ENCODE measurements around the gene ENTREP1.
"Not testable (repeated sequence)": the region's sequence is repeated elsewhere in the genome, so short reads cannot be mapped to it uniquely, and the experiment has no call there.

ENTREP1 gene

DNA sequence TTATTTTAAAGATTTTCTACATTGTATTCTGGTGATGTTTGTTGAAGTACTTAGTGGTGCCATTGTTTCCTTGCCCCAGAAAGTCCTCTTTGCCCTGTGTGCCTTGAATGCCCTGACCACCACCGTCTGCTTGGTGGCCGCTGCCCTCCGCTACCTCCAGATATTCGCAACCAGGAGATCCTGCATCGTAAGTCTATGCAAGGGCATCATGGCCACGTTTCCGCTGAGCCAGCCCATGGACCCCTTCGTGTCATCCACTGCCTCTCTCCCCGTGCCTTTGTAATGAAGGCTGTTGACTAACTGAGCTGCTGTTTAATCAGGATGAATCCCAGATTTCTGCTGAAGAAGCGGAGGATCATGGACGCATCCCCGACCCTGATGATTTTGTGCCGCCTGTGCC, 52.3 kb downstream of the ENTREP1 start:
- no peak for DNase-seq

DNA sequence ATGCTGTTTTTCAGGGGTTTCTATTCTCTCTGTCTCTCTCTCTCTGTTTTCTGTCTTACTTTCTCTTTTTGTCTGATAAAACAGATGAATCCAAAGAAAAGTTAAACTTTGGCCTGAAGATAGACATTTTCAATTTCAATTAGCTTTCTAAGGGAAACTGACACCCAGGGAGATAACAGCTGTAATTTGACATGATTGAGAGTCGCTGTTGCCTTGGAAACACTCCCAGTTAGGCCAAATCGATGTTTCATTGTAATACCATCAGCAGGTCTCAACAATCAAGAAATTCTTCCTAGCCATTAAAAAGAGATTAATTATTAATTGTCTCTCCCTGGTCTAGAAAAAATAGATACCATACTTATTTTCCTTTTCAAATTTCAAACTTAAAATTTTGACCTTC, 53.0 kb downstream of the ENTREP1 start:
- no peak for DNase-seq

DNA sequence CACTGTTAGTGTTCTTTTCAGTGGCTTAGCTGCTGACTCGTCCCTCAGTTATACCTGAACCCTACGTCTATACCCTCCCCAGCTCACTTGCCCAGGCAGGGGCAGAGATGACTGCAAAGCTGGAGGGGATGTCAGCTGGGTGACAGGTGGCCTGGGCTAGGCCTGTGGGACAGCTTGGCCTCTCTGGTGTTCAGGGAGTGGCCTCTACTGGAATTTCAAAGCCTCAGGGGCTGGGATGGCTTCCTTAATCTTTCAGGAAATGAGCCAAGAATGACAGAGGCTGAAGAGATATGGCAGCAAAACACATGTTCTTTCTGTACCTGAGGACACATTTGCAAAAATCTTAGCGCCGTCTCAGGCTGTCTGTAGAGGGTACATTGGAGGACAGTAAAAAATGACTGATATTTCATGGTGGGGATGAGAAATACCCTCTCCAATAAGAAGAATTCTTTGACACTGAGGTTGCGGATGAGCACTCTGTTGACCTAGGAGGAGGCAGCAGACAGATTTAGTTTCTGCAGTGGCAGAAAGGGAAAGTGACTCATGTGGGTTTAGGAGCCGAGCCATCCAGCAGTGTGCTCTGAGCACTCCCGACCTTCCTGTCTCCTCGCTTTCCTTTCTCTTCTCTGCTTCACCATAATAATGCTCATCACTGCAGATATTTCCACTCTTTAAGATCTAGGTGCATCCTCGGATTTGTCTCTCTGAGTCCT, 54.4 kb downstream of the ENTREP1 start:
- no peak for DNase-seq

GRCh38 chr9:69380301-69380700, 55.3 kb downstream of the ENTREP1 start:
- DNase-seq, result no peak

DNA sequence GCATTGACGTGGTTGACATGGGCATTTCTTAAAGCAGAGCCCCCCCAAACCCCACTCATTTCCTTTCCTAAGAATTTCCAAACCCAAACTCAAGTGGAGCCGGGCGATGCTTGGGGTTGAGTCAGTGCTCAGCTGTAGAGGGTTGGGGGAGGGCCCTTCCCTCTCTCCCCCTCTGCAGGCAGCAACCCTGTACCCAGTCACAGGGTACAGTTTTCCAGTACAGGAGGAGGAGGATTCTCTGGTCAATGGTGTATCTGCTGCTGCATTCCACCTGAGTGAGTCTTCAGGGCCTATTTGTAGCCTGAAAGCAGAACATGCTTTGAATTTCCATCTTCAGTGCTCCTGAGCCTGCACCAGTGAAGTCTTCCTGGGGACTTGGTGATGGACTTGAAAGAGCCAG, 55.8 kb downstream of the ENTREP1 start:
- DNase-seq, result no peak

- DNase-seq, result no peak
Measured at GRCh38 chr9:69382135-69382534, 57.1 kb downstream of the ENTREP1 start.

DNA sequence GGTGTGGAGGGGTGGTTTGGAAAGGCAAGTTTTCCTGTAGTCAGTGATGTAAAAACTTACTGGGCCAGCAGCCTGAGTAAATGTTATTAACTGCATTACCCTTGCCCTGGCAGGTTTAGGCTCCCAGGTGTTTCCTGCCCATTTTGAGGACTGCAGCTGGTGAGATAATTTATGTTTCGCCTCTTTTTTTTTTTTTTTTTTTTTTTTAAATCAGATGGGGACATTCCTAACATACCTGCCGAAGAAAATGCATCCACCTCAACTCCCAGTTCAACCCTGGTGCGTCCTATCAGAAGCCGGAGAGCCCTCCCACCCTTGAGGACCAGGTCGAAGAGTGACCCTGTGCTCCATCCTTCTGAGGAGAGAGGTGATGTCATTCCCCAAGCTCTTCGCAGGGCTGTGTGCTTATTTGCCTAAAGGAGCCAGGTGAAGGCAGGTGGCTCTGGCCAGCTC, 60.6 kb downstream of the ENTREP1 start:
- DNase-seq, result no peak

- no peak for DNase-seq
Measured at GRCh38 chr9:69386651-69387050, 61.6 kb downstream of the ENTREP1 start.

GRCh38 chr9:69388596-69388995, 63.6 kb downstream of the ENTREP1 start:
- no peak for DNase-seq

DNA sequence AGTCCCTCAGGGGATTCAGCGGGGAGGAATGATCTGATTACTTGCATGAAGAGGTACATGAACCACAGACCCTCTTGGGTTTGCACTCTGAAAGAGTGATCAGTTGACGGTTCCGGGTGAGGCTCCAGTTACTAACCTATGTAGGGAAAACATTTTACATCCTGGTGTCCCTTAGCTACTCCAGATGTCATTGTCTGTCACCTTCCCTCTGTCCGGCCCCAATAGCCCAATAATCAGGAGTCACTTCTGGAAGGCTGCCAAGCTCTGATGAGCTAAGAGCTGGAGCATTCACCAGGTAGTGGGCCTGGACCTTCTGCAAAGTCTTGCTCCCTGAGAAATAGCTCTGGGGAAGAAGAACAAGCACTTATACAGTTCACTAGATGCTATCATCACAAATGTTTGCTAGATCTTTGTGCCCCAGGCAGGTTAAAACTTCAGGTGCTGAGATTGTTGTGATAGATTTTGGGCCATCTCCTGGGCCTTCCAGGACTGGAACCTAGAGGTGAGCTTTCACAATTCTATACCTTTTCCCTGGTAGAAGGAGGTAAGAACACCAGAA, 64.5 kb downstream of the ENTREP1 start:
- DNase-seq, result no peak

DNA sequence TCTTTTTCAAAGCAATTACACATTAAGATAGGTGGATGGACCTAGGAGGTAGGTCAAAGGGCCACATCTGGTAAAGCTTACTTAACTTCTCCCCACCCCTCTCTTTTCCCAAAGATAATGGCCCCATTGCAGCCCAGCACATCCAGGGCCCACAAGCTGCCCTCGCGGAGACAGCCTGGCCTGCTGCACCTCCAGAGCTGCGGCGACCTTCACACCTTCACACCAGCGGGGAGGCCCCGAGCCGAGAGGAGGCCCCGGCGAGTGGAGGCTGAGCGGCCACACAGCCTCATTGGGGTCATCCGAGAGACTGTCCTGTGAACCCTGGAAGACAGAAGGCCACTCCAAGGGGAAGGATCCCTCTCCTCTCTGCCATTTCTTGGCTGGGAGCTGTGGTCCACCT, 66.5 kb downstream of the ENTREP1 start:
- no peak for DNase-seq

DNA sequence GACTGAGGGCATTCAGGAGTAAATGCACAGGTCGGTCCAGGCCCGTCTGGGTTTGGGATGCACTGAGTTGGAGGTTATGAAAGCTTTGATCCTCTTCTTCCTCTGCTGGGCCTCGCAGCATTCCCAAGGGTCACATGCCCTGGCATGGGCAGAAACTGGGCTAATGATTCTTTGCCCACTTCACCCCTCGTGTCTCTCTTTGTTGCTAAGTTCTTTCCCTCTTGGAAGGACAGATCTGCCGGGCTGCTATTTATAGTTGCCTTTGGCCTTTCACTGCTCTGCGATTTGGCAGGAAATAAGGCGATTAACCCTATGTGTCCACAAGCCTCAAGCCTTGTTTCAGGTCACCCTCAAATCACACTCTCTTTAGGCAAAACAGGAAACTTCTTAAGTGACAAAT, 66.9 kb downstream of the ENTREP1 start:
- DNase-seq, result no peak

GRCh38 chr9:69392826-69393225, 67.8 kb downstream of the ENTREP1 start:
- no peak for DNase-seq

DNA sequence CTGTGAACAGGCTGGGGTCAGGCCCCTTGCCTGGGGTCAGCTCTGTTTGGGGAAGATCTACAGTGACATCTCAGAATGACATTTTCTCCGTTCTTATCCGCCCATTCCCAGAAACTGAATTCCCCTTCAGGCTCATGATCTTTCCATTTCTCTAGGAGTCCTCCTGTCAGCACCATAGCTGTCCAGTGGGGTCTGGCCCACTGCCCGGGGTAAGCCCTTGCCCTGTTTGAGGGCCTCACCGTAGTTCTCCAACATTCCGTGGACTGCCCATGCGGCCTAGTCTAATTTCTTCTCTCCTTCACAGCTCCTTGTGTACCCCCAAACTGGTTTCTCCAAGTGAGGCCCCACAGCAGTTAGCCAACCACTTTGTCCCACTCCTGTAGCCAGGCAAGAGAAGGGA, 68.4 kb downstream of the ENTREP1 start:
- no peak for DNase-seq

GRCh38 chr9:69395718-69396117, 70.7 kb downstream of the ENTREP1 start:
- no peak for DNase-seq

DNA sequence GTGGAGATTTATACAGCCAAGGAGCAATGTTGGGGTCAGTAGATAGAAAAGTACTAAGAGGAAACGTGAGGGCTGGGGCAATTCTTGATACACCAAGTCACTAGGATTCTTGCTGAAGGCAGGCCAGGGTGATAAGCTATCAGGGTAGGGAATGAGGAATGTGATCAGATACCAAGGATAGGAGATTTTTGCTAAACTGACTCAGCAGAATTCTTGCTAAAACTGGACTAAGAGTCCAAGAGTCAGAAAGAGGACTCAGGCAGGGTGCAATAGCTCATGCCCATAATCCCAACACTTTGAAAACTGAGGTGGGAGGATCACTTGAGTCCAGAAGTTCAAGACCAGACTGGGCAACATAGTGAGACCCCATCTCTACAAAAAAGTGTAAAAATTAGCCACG, 71.7 kb downstream of the ENTREP1 start:
- DNase-seq, result no peak

DNA sequence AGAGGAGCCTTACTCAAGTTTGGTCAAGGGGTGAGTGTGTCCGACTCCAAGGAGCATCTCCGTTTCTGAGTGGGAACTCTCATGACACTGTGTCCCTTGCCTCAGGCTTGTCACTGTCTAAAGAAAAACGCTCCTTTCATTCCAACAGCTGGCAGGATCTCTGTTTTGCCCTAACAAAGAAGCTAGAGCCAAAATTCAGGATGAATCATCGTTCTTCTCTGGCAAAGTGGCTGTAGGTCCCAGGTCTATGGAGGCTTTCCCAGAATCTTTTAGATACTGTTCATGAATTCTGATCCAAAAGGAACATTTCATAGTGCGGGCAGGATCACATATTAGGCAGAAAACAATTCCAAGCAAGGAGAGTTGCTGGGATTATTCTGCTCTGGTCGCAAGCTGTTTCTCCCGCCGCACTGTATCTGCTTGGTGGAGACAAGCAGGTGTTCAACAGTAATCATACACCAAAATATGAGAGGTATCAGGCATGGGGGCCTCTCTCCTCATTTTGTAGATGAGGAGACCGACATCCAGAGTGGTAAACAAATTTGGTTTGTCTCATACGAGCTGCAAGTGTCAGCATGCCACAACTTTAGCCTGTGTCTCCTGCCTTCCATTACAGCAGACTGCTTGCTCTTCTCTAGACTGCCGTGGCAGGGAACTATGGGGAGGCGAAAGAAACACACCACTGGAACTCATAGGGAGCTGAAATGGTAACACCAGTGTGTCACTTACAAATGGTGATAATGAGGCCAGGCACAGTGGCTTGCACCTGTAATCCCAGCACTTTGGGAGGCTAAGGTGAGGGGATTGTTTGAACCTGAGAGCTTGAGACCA, 72.6 kb downstream of the ENTREP1 start:
- no peak for DNase-seq

GRCh38 chr9:69400470-69400869, 75.5 kb downstream of the ENTREP1 start:
- no peak for DNase-seq

- not testable (repeated sequence) for DNase-seq
Measured at GRCh38 chr9:69409936-69410335, 84.9 kb downstream of the ENTREP1 start.

DNA sequence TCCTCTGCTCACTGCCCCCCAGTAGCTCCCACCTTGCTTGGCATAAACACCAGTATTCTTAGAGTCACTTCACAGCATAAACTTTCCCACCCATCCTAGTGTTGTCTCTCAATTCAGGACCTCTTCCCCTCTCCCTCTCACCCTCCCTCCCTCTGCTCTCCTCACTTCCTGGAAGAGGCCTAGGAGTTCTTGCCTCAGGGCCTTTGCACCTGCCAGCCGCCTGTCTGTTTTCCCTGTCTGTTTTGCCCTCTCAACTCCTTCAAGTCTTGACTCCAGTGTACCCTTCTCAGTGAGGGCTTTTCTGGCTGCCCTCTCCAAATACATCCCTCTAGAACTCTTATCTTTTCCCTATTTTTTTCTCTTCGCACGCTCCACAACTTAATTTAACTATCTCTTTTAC, 86.2 kb downstream of the ENTREP1 start:
- no peak for DNase-seq

DNA sequence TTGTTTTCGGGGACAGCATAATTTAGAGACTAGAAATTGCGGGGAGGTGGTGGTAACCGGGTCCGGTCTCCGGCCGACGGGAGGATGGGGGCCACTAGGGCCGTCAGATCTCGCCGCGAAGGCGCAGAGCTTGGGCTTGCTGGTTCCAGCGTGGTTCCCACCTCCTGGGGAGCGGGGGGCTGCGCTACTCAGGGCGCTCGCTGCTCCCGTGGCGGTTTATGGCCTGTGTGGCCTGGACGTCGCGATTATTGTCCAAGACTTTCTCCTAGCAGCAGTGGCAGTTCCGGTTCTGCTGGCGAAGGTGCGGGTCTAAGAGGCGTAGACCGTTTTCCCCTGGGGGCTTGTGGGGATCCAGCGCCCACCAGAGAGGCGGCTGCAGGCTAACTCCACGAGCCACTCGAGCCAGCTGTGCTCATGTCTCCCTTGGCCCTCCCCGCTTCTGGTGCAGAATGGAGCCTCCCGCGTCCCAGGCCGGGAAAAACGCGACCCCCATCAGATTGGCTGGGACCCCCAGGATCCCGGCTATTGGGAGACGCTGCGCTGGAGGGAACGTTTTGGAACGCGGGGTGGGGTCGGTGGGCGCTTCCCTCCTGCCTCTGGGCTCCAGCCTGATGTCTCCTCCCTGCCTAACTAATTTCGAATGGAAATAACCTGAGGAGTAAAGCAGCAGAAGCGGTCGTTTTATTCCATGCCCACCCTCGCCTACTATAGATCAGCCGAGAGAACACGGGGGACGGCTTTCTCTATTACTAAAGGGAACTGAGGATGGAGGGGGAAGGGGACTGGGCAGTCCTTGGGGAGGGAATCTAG, 87.1 kb downstream of the ENTREP1 start:
- no peak for DNase-seq

- DNase-seq, result no peak
Measured at GRCh38 chr9:69412741-69413150, 87.7 kb downstream of the ENTREP1 start.

- no peak for DNase-seq
Measured at GRCh38 chr9:69420611-69421270, 95.7 kb downstream of the ENTREP1 start.

Measured in activated CD4-positive, alpha-beta T cell treated with anti-CD3 and anti-CD28 coated beads for 4 hours (primary cell).